K562 (cell line): ENCODE measurements around the gene CTIF. TPM values are rescaled to one million over a fixed set of nuclear protein-coding genes. Genes with fewer than 3 reads are reported as not detected.

ENCODE experiments used
- ATAC-seq: fragments of 200-7000 bp; cut with Tn5 transposase; 3 replicates; pipeline ENCODE4 v1.9.1; 2020; ENCODE audit warnings: moderate library complexity
- BruUV-seq: library from RNA; stranded (reverse); fragments of 400-500 nt; replicated peaks from 2 replicates; lab custom pipeline; 2021; lab: Mats Ljungman, UMichigan
- CTCF ChIA-PET: fragments of 300-600 bp; formaldehyde crosslinking; extraction: SDS; loops from one replicate; lab custom pipeline; 2021; ENCODE audit warnings: low intra/inter-chr PET ratio; lab: Yijun Ruan, JAX
- POLR2A ChIA-PET: fragments of 300-600, 350-650 bp; sonication (Branson Sonifier 250); formaldehyde crosslinking; extraction: SDS; loops from one replicate; lab custom pipeline; 2021; ENCODE audit warnings: antibody characterized with exemption, inconsistent platforms; lab: Yijun Ruan, JAX
- DNase-seq, 4 experiments: peaks; one replicate each; pipeline versions ENCODE4 v3.0.0 to v3.0.0-alpha.2; 2011 to 2018; ENCODE audit warnings: low spot score in 3 of 4, mixed read lengths in 3 of 4; ENCODE audit errors: extremely low read depth in 1 of 4
- FAIRE-seq: peaks from 2 replicates; lab custom pipeline; 2011; peaks lifted over from hg19 to GRCh38; lab: Jason Lieb, UNC
- H2AFZ ChIP-seq: 2 replicates; pipeline ENCODE4 v1.6.0; 2011; ENCODE audit warnings: low read depth, low read length, control low read depth, inconsistent platforms
- H3K27ac ChIP-seq: fragments of 200-600 bp; 3 replicates; pipeline ENCODE4 v1.8.0; 2011; ENCODE audit warnings: low read depth, mild to moderate bottlenecking, control low read depth, inconsistent platforms, low read length, moderate library complexity, mixed read lengths; ENCODE audit errors: extremely low read depth
- H3K27me3 ChIP-seq, 2 experiments: fragments of 300-600 bp in 1 of 2; 2 replicates in 1 of 2; 3 replicates in 1 of 2; pipeline versions ENCODE4 v1.6.0 to v1.8.0; 2011; ENCODE audit warnings: inconsistent platforms in 2 of 2, low read length in 2 of 2, mild to moderate bottlenecking in 1 of 2, mixed read lengths in 1 of 2, moderate library complexity in 1 of 2; ENCODE audit not compliant: control insufficient read depth in 2 of 2, insufficient read depth in 2 of 2
- H3K36me3 ChIP-seq: fragments of 300-600 bp; 3 replicates; pipeline ENCODE4 v1.8.0; 2011; ENCODE audit warnings: mild to moderate bottlenecking, low read length, inconsistent platforms; ENCODE audit not compliant: control insufficient read depth, insufficient read depth
- H3K4me1 ChIP-seq, 2 experiments: fragments of 200-600 bp in 1 of 2; replicated peaks in 1 of 2; 2 replicates in 1 of 2; 3 replicates in 1 of 2; pipeline versions ENCODE4 v1.5.1 to v1.8.0; 2011; ENCODE audit warnings: inconsistent platforms in 2 of 2, low read length in 2 of 2, mild to moderate bottlenecking in 1 of 2, mixed read lengths in 1 of 2, moderate library complexity in 1 of 2; ENCODE audit not compliant: control insufficient read depth in 2 of 2, insufficient read depth in 2 of 2
- H3K4me2 ChIP-seq: 2 replicates; pipeline ENCODE4 v1.6.1; 2011; ENCODE audit warnings: low read length, control low read depth, inconsistent platforms, mixed read lengths; ENCODE audit not compliant: insufficient read depth
- H3K4me3 ChIP-seq: fragments of 200-600 bp; sonication (generic), shearing (Covaris generic); 2 replicates; pipeline ENCODE4 v1.5.1; 2016; ENCODE audit warnings: control low read depth, inconsistent platforms
- H3K79me2 ChIP-seq: fragments of 200-600 bp; 3 replicates; pipeline ENCODE4 v1.8.0; 2011; ENCODE audit warnings: low read length, inconsistent platforms; ENCODE audit not compliant: control insufficient read depth, insufficient read depth
- H3K9ac ChIP-seq, 2 experiments: 2 replicates each; pipeline versions ENCODE4 v1.6.0 to v1.6.1; 2011; ENCODE audit warnings: low read depth in 2 of 2, low read length in 2 of 2, control low read depth in 1 of 2, inconsistent platforms in 1 of 2, mild to moderate bottlenecking in 1 of 2, mixed read lengths in 1 of 2; ENCODE audit not compliant: insufficient read depth in 1 of 2
- H3K9me1 ChIP-seq: one replicate; pipeline ENCODE4 v1.6.0; 2011; ENCODE audit warnings: inconsistent platforms, mild to moderate bottlenecking, low read length, moderate library complexity; ENCODE audit not compliant: control insufficient read depth, insufficient read depth
- H3K9me3 ChIP-seq: replicated peaks from 2 replicates; pipeline ENCODE4 v1.5.1; 2011; ENCODE audit warnings: low read depth, low read length, inconsistent platforms; ENCODE audit not compliant: control insufficient read depth, insufficient read depth
- H4K20me1 ChIP-seq: replicated peaks from 2 replicates; pipeline ENCODE4 v1.6.1; 2011; ENCODE audit warnings: low read length, inconsistent platforms, mixed read lengths; ENCODE audit not compliant: control insufficient read depth, insufficient read depth
- COPS2 ChIP-seq: fragments of 450-650 bp; conservative IDR thresholded peaks from 2 replicates; pipeline ENCODE4 v1.6.1; 2016; ENCODE audit warnings: mild to moderate bottlenecking, moderate library complexity
- CSDE1 ChIP-seq, 2 experiments: fragments of 450-650 bp; IDR thresholded peaks; 2 replicates each; pipeline ENCODE4 v1.6.1; 2016; ENCODE audit warnings: mild to moderate bottlenecking in 1 of 2
- ELK1 ChIP-seq: sonication (generic); formaldehyde crosslinking; IDR thresholded peaks from 2 replicates; pipeline ENCODE4 v1.8.1; 2022; ENCODE audit warnings: missing genetic modification reagents
- HDGF ChIP-seq: fragments of 450-650 bp; IDR thresholded peaks from 2 replicates; pipeline ENCODE4 v1.6.1; 2016
- HMG20B ChIP-seq: fragments of 250-450 bp; sonication (Bioruptor Pico); IDR thresholded peaks from 2 replicates; pipeline ENCODE4 v1.5.0; 2021; ENCODE audit warnings: mild to moderate bottlenecking
- NELFE ChIP-seq: IDR thresholded peaks from 2 replicates; pipeline ENCODE4 v1.6.1; 2011; ENCODE audit warnings: mild to moderate bottlenecking; ENCODE audit not compliant: insufficient read depth, insufficient read length
- POLR2AphosphoS5 ChIP-seq: IDR thresholded peaks from 2 replicates; pipeline ENCODE4 v1.6.1; 2011; ENCODE audit warnings: mild to moderate bottlenecking, low read depth, low read length, moderate library complexity; ENCODE audit not compliant: control insufficient read depth, insufficient read depth
- SMARCC2 ChIP-seq: fragments of 450-650 bp; IDR thresholded peaks from 2 replicates; pipeline ENCODE4 v1.6.1; 2017; ENCODE audit warnings: antibody characterized with exemption, moderate library complexity, mild to moderate bottlenecking, low read depth
- SMARCE1 ChIP-seq: fragments of 450-650 bp; IDR thresholded peaks from 2 replicates; pipeline ENCODE4 v1.7.1; 2016; ENCODE audit warnings: mild to moderate bottlenecking
- TBP ChIP-seq: optimal IDR thresholded peaks from 2 replicates; pipeline ENCODE3; 2011; ENCODE audit warnings: low read depth, low read length, improper control_type of control experiment
- TCF3 ChIP-seq: sonication (generic); formaldehyde crosslinking; IDR thresholded peaks from 2 replicates; pipeline ENCODE4 v1.4.0; 2020; ENCODE audit warnings: mild to moderate bottlenecking, missing genetic modification reagents
- ZNF124 ChIP-seq: sonication (generic); formaldehyde crosslinking; IDR thresholded peaks from 2 replicates; pipeline ENCODE4 v1.8.1; 2022; ENCODE audit warnings: missing genetic modification reagents
- ZNF146 ChIP-seq: IDR thresholded peaks from one replicate; pipeline ENCODE4 v1.6.1; 2018; ENCODE audit warnings: missing compliant biosample characterization; ENCODE audit not compliant: unreplicated experiment
- ZNF23 ChIP-seq: fragments of 250-450 bp; sonication (Bioruptor Pico); IDR thresholded peaks from 2 replicates; pipeline ENCODE4 v1.4.0; 2020; ENCODE audit warnings: mild to moderate bottlenecking
- ZNF232 ChIP-seq: sonication (generic); formaldehyde crosslinking; IDR thresholded peaks from 2 replicates; pipeline ENCODE4 v1.8.0; 2022; ENCODE audit warnings: mild to moderate bottlenecking, missing genetic modification reagents
- ZNF395 ChIP-seq: fragments of 200-800 bp; sonication (Bioruptor generic); IDR thresholded peaks from 2 replicates; pipeline ENCODE4 v1.6.1; 2017; ENCODE audit warnings: missing genetic modification characterization, missing compliant biosample characterization
- WGBS: fragments of 100-300 bp; shearing (Covaris generic); methylation state at CpG from one replicate; pipeline ENCODE4 v1.1.6; 2016; ENCODE audit warnings: low coverage, mixed read lengths; ENCODE audit not compliant: insufficient coverage; ENCODE audit errors: missing lambda C conversion rate; 5-methylcytosine and 5-hydroxymethylcytosine counted together
- in situ Hi-C: fragments of 300-500 bp; cut with MboI; formaldehyde crosslinking; loops from 4 replicates; pipeline ENCODE4 v1.15.0; 2018; ENCODE audit warnings: inconsistent platforms, mixed read lengths
- intact Hi-C: fragments of 100-400 bp; cut with micrococcal nuclease; formaldehyde crosslinking; loops from 2 replicates; pipeline ENCODE4 v1.14.2; 2022
- polyA plus RNA-seq, 8 experiments: library from polyadenylated mRNA; depleted of rRNA in 4 of 8; stranded (reverse) in 5 of 8; unstranded in 3 of 8; fragments of >200 nt; fragmentation: Nextera tagmentation in 2 of 8; fragmentation: Illumina TruSeq in 1 of 8; extraction: Ambion mirVana in 2 of 8; extraction: Trizol in 1 of 8; gene quantifications; 2 replicates each; pipeline versions ENCODE4 v1.2.1 to v1.2.3, GENCODE V29; 2011 to 2014; ENCODE audit warnings: inconsistent platforms in 1 of 8, missing spikeins in 1 of 8
- total RNA-seq, 7 experiments: library from RNA; depleted of rRNA in 6 of 7; stranded (reverse); fragments of >200 nt in 6 of 7; fragmentation: Illumina TruSeq in 2 of 7; extraction: Trizol in 2 of 7; gene quantifications; 2 replicates each; pipeline versions ENCODE4 v1.2.1 to v1.2.3, GENCODE V29; 2011 to 2021; ENCODE audit warnings: low replicate concordance in 1 of 7
- TF ChIP-seq, protein P1 (sequence below): fragments of 450-650 bp; formaldehyde crosslinking; IDR thresholded peaks from 2 replicates; pipeline ENCODE4 v1.4.0; 2020; ENCODE audit warnings: mild to moderate bottlenecking, moderate library complexity
- TF ChIP-seq, protein P2 (sequence below): fragments of 450-650 bp; IDR thresholded peaks from 2 replicates; pipeline ENCODE4 v1.6.1; 2016; ENCODE audit warnings: borderline replicate concordance

The CTIF gene
- total and polyA plus RNA-seq, 9 of the 15 experiments (the other 6 are each of a cell fraction or from before 2014, with no cell fraction given), result 0.17 to 11.5 (median 2.2) TPM

DNA sequence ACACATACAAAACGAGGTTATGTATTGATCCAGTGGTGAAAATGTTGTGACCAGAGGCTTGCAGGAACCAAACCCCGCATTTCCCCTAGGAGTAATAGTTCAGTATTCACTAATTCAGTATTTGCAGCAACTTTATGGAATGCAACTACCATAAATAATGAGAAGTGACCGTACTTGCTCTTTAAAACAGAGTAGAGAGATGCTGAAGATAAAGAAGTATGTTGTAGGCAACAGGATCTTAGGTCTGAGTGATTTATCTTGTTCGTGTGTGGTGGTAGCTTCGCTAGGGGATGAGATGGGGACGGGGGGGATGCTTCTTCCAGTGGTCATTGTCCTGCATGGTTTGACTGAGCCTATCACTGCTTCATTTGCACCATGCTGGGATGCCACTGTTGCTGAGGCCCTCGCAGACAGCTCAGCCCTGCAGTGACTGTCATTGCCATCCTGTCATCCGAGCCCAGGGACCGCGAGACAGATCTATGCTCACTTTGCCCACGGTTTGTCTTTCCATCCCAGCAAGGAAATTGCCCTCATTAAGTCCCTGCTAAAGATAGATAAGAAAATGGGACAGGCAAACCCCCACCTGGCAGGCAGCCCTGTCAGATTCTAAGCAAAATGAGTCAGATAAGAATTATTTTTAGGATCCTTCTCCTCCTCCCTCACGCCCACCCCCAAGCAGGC is 181.3 kb downstream of the CTIF start:
- H3K4me3 ChIP-seq, result no peak overlapping the region
- ChIA-PET CTCF (no interaction called here), POLR2A (interaction anchor here (1.0 to 1.8 kb wide), 4 partner anchors 9 to 20 kb away, joined by 3 to 5 read pairs (median 3); no protein-coding TSS in a partner anchor)
- H3K4me1 ChIP-seq, result peaks cover 18 to 28% of the 10 kb centered on the region in 2 experiments; a peak in 4 of 5 replicates
- H3K27ac ChIP-seq, result no peak overlapping the region
- H3K36me3 ChIP-seq, result no peaks in the 10 kb centered on the region
- no peak overlapping the region for H3K9ac ChIP-seq
- H3K27me3 ChIP-seq, result no peaks in the 10 kb centered on the region
- peak overlapping the region; percentile 40 for H3K4me2 ChIP-seq
- 2% methylated on average over 12 of the region's 12 CpGs for WGBS
- H3K79me2 ChIP-seq, result no peaks in the 10 kb centered on the region
- intact Hi-C loops, result no loop called here
- in situ Hi-C loops, result no loop called here
- peaks cover 4% of the 10 kb centered on the region for H3K9me1 ChIP-seq
- ATAC-seq, result peak; percentile 69
- H3K9me3 ChIP-seq, result no peaks in the 10 kb centered on the region
- DNase-seq, result peak; percentile 61 to 75 (median 65)
- H2AFZ ChIP-seq, result no peak overlapping the region
- no peaks in the 10 kb centered on the region for H4K20me1 ChIP-seq
- BruUV-seq, result no TSS peak
- FAIRE-seq, result peak; percentile 85
- TF ChIP-seq NELFE (no peak), COPS2 (no peak), POLR2AphosphoS5 (peak; percentile 71; the same call in 1 of the 2 replicates), ZNF23 (no peak), TBP (no peak), SMARCC2 (peak; percentile 74), TCF3 (CRISPR knock-in tag) (peak; percentile 88), HDGF (no peak), SMARCE1 (peak; percentile 79), ZNF124 (CRISPR knock-in tag) (no peak), ZNF232 (CRISPR knock-in tag) (no peak), ZNF395 (CRISPR knock-in tag) (peak; percentile 53; the same call in 1 of the 2 replicates), CSDE1 (IDR thresholded peaks at IDR 0.05) (no peak), ELK1 (CRISPR knock-in tag) (no peak), HMG20B (CRISPR knock-in tag) (no peak), ZNF146 (no peak)
- TF ChIP-seq, protein P1, sequence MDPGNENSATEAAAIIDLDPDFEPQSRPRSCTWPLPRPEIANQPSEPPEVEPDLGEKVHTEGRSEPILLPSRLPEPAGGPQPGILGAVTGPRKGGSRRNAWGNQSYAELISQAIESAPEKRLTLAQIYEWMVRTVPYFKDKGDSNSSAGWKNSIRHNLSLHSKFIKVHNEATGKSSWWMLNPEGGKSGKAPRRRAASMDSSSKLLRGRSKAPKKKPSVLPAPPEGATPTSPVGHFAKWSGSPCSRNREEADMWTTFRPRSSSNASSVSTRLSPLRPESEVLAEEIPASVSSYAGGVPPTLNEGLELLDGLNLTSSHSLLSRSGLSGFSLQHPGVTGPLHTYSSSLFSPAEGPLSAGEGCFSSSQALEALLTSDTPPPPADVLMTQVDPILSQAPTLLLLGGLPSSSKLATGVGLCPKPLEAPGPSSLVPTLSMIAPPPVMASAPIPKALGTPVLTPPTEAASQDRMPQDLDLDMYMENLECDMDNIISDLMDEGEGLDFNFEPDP (CRISPR knock-in tag), result no peak
- TF ChIP-seq, protein P2, sequence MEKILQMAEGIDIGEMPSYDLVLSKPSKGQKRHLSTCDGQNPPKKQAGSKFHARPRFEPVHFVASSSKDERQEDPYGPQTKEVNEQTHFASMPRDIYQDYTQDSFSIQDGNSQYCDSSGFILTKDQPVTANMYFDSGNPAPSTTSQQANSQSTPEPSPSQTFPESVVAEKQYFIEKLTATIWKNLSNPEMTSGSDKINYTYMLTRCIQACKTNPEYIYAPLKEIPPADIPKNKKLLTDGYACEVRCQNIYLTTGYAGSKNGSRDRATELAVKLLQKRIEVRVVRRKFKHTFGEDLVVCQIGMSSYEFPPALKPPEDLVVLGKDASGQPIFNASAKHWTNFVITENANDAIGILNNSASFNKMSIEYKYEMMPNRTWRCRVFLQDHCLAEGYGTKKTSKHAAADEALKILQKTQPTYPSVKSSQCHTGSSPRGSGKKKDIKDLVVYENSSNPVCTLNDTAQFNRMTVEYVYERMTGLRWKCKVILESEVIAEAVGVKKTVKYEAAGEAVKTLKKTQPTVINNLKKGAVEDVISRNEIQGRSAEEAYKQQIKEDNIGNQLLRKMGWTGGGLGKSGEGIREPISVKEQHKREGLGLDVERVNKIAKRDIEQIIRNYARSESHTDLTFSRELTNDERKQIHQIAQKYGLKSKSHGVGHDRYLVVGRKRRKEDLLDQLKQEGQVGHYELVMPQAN, result no peak
